OCI-LY7 (cell line): ENCODE measurements around the gene PNMA6E.

ENCODE experiments used
- CTCF ChIP-seq: fragments of 200-600 bp; sonication (generic); conservative IDR thresholded peaks from 2 replicates; pipeline ENCODE4 v1.5.1; 2014; ENCODE audit warnings: mild to moderate bottlenecking, antibody characterized with exemption, low read length, moderate library complexity, mixed read lengths
- EZH2phosphoT487 ChIP-seq: fragments of 200-600 bp; sonication (generic); IDR thresholded peaks from 2 replicates; pipeline ENCODE4 v1.6.1; 2018; ENCODE audit warnings: low read depth, borderline replicate concordance, mild to moderate bottlenecking, mixed run types, antibody characterized with exemption, low read length, moderate library complexity, mixed read lengths

- no peak for TF ChIP-seq CTCF
- TF ChIP-seq EZH2phosphoT487: no peak
Measured at GRCh38 chrX:153435845-153436244, 34.7 kb upstream of the PNMA6E start.
